Colonic mucosa (tissue), 4 donors: ENCODE results near the gene PES1. TPM values are rescaled to one million over a fixed set of nuclear protein-coding genes. Genes with fewer than 3 reads are reported as not detected.
A peak's percentile ranks its signal among the peaks of the same experiment; 100 is the strongest.
"Not testable (repeated sequence)": the region's sequence is repeated elsewhere in the genome, so short reads cannot be mapped to it uniquely, and the experiment has no call there.

Source experiments
- DNase-seq: peaks from one replicate; pipeline ENCODE4 v3.0.0-alpha.2; 2020
- H3K27ac ChIP-seq: fragments of 200-600 bp; one replicate; pipeline ENCODE4 v1.8.0; 2021
- H3K27me3 ChIP-seq: fragments of 200-600 bp; one replicate; pipeline ENCODE4 v1.8.0; 2021
- H3K36me3 ChIP-seq: fragments of 200-600 bp; one replicate; pipeline ENCODE4 v1.8.0; 2021
- H3K4me1 ChIP-seq: fragments of 200-600 bp; one replicate; pipeline ENCODE4 v1.8.0; 2021; ENCODE audit warnings: mild to moderate bottlenecking
- H3K4me3 ChIP-seq: fragments of 200-600 bp; one replicate; pipeline ENCODE4 v1.8.0; 2021
- H3K9ac ChIP-seq, 2 donors: one replicate each; pipeline ENCODE4 v1.7.0; 2013; ENCODE audit warnings: control low read depth in 2 of 2, low read depth in 2 of 2, low read length in 2 of 2
- H3K9me3 ChIP-seq: fragments of 200-600 bp; one replicate; pipeline ENCODE4 v1.8.0; 2021
- CTCF ChIP-seq: fragments of 200-600 bp; IDR thresholded peaks from one replicate; pipeline ENCODE4 v1.8.0; 2022; ENCODE audit warnings: antibody characterized with exemption, mild to moderate bottlenecking
- intact Hi-C: fragments of 100-400 bp; cut with DNase I; formaldehyde crosslinking; loops from one replicate; pipeline ENCODE4 v1.14.1; 2022
- total RNA-seq, 2 donors: library from RNA; stranded (reverse); fragmentation: NEBNext Ultra II Directional in 1 of 2; extraction: Animal tissue kit (Norgen Biotek cat#: 25700) in 1 of 2; gene quantifications; one replicate each; pipeline ENCODE4 v1.2.1, GENCODE V29; 2021
- donor health status: healthy.
- donor health status: DM: no; HTN: no; CAD: no.
- donor health status: DM: no; HTN: no; CAD: no.

PES1 gene
- total RNA-seq, 2 donors from 2014 or later = 44.2 to 98.3 TPM

- peak overlapping the region in 1 of 2 donors; percentile 63 for H3K9ac ChIP-seq
- H3K27ac ChIP-seq = peak overlapping the region; percentile 62
- no peaks in the 10 kb centered on the region for H3K9me3 ChIP-seq
- peak; percentile 63 for DNase-seq
- no peaks in the 10 kb centered on the region for H3K27me3 ChIP-seq
- no peak overlapping the region for H3K4me3 ChIP-seq
- no peak for TF ChIP-seq CTCF
- no peaks in the 10 kb centered on the region for H3K4me1 ChIP-seq
- no peaks in the 10 kb centered on the region for H3K36me3 ChIP-seq
- intact Hi-C loops = no loop called here
These were observed 18.1 kb downstream of the PES1 start for GRCh38 chr22:30573594-30574094.

GRCh38 chr22:30572840-30573593 is 18.7 kb downstream of the PES1 start:
- Histone ChIP-seq H3K4me3 (no peak overlapping the region), H3K27ac (peak overlapping the region; percentile 62)

GRCh38 chr22:30572210-30572609 is 19.5 kb downstream of the PES1 start:
- intact Hi-C loops = no loop called here
- Histone ChIP-seq H3K9me3 (no peaks in the 10 kb centered on the region), H3K4me1 (no peaks in the 10 kb centered on the region), H3K27me3 (no peaks in the 10 kb centered on the region), H3K9ac (peak overlapping the region in 1 of 2 donors; percentile 48), H3K4me3 (no peak overlapping the region), H3K27ac (no peak overlapping the region), H3K36me3 (no peaks in the 10 kb centered on the region)
- no peak for DNase-seq
- TF ChIP-seq CTCF = no peak

More at GRCh38 chr22:30572840-30573593, 18.7 kb downstream of the PES1 start:
- H3K36me3 ChIP-seq = no peaks in the 10 kb centered on the region
- H3K9ac ChIP-seq = peak overlapping the region in 1 of 2 donors; percentile 63
- no peaks in the 10 kb centered on the region for H3K9me3 ChIP-seq
- intact Hi-C loops = no loop called here
- peak; percentile 81 for DNase-seq
- no peaks in the 10 kb centered on the region for H3K27me3 ChIP-seq
- H3K4me1 ChIP-seq = no peaks in the 10 kb centered on the region
- no peak for TF ChIP-seq CTCF

- DNase-seq = no peak
- intact Hi-C loops = no loop called here
- Histone ChIP-seq H3K27me3 (no peaks in the 10 kb centered on the region), H3K27ac (no peak overlapping the region), H3K4me1 (no peaks in the 10 kb centered on the region), H3K4me3 (no peak overlapping the region), H3K9ac (no peak overlapping the region), H3K36me3 (no peaks in the 10 kb centered on the region), H3K9me3 (no peaks in the 10 kb centered on the region)
- no peak for TF ChIP-seq CTCF
These were observed 22.0 kb downstream of the PES1 start for GRCh38 chr22:30569674-30570202.

GRCh38 chr22:30568137-30568805 is 23.4 kb downstream of the PES1 start:
- TF ChIP-seq CTCF = no peak
- no peak overlapping the region for H3K9ac ChIP-seq
- intact Hi-C loops = no loop called here
- no peaks in the 10 kb centered on the region for H3K4me1 ChIP-seq
- no peaks in the 10 kb centered on the region for H3K36me3 ChIP-seq
- no peak for DNase-seq
- no peaks in the 10 kb centered on the region for H3K27me3 ChIP-seq
- H3K27ac ChIP-seq = no peak overlapping the region
- H3K4me3 ChIP-seq = no peak overlapping the region
- H3K9me3 ChIP-seq = no peaks in the 10 kb centered on the region

- H3K27me3 ChIP-seq, H3K27ac ChIP-seq, H3K4me1 ChIP-seq, intact Hi-C loops, H3K36me3 ChIP-seq, H3K9ac ChIP-seq, H3K9me3 ChIP-seq, H3K4me3 ChIP-seq, DNase-seq: not testable (repeated sequence)
These were observed 24.4 kb downstream of the PES1 start for GRCh38 chr22:30567277-30567676.
